Neuronal stem cell (in vitro differentiated cells): Measurements from ENCODE around the gene UTS2B.

ENCODE experiments used
- DNase-seq: peaks from one replicate; pipeline ENCODE4 v3.0.0-alpha.2; 2013; ENCODE audit warnings: low spot score
- H2AFZ ChIP-seq: one replicate; pipeline ENCODE4 v1.6.1; 2013; ENCODE audit warnings: mild to moderate bottlenecking, low read length, inconsistent platforms
- H2AK5ac ChIP-seq: 2 replicates; pipeline ENCODE4 v1.6.1; 2013; ENCODE audit warnings: low read depth, mild to moderate bottlenecking, inconsistent platforms, low read length, moderate library complexity, mixed read lengths
- H2BK120ac ChIP-seq: 2 replicates; pipeline ENCODE4 v1.6.1; 2013; ENCODE audit warnings: low read depth, mild to moderate bottlenecking, inconsistent platforms, low read length, moderate library complexity, mixed read lengths
- H2BK12ac ChIP-seq: one replicate; pipeline ENCODE4 v1.6.1; 2013; ENCODE audit warnings: low read length, inconsistent platforms
- H2BK15ac ChIP-seq: 2 replicates; pipeline ENCODE4 v1.6.1; 2013; ENCODE audit warnings: mild to moderate bottlenecking, low read length, inconsistent platforms, mixed read lengths
- H2BK5ac ChIP-seq: one replicate; pipeline ENCODE4 v1.6.1; 2013; ENCODE audit warnings: inconsistent platforms, mild to moderate bottlenecking, low read length, moderate library complexity
- H3K14ac ChIP-seq: one replicate; pipeline ENCODE4 v1.6.1; 2013; ENCODE audit warnings: low read length, inconsistent platforms
- H3K18ac ChIP-seq: 2 replicates; pipeline ENCODE4 v1.6.1; 2013; ENCODE audit warnings: low read length, inconsistent platforms
- H3K23ac ChIP-seq: 2 replicates; pipeline ENCODE4 v1.6.1; 2013; ENCODE audit warnings: low read depth, mild to moderate bottlenecking, mixed read lengths, low read length, inconsistent platforms; ENCODE audit not compliant: poor library complexity
- H3K27ac ChIP-seq: replicated peaks from 3 replicates; pipeline ENCODE4 v1.5.1; 2013; ENCODE audit warnings: low read length, inconsistent platforms
- H3K27me3 ChIP-seq, 3 experiments: 2 replicates each; pipeline ENCODE4 v1.6.1; 2013; ENCODE audit warnings: low read length in 3 of 3, mild to moderate bottlenecking in 2 of 3, inconsistent platforms in 1 of 3, low read depth in 1 of 3, mixed read lengths in 1 of 3, moderate library complexity in 1 of 3; ENCODE audit not compliant: control insufficient read depth in 3 of 3, insufficient read depth in 3 of 3
- H3K36me3 ChIP-seq, 2 donors: replicated peaks in 1 of 2; 2 replicates each; pipeline ENCODE4 v1.6.1; 2013; ENCODE audit warnings: low read length in 2 of 2; ENCODE audit not compliant: control insufficient read depth in 2 of 2, insufficient read depth in 2 of 2
- H3K4ac ChIP-seq: 2 replicates; pipeline ENCODE4 v1.6.1; 2013; ENCODE audit warnings: inconsistent platforms, mild to moderate bottlenecking, low read length, moderate library complexity
- H3K4me1 ChIP-seq, 2 donors: 1 replicate in 1 of 2; 2 replicates in 1 of 2; pipeline ENCODE4 v1.6.1; 2013; ENCODE audit warnings: low read length in 2 of 2, low read depth in 1 of 2; ENCODE audit not compliant: control insufficient read depth in 2 of 2, insufficient read depth in 1 of 2
- H3K4me2 ChIP-seq: one replicate; pipeline ENCODE4 v1.6.1; 2013; ENCODE audit warnings: mild to moderate bottlenecking, low read length, inconsistent platforms; ENCODE audit not compliant: insufficient read depth, poor library complexity, severe bottlenecking
- H3K4me3 ChIP-seq, 2 donors: 2 replicates each; pipeline ENCODE4 v1.5.1; 2013; ENCODE audit warnings: low read length in 2 of 2, mild to moderate bottlenecking in 2 of 2, inconsistent platforms in 1 of 2, moderate library complexity in 1 of 2
- H3K79me1 ChIP-seq: one replicate; pipeline ENCODE4 v1.6.1; 2013; ENCODE audit warnings: low read depth, mild to moderate bottlenecking, inconsistent platforms, low read length, moderate library complexity
- H3K9ac ChIP-seq: one replicate; pipeline ENCODE4 v1.6.1; 2013; ENCODE audit warnings: mild to moderate bottlenecking, low read depth, low read length, inconsistent platforms; ENCODE audit not compliant: poor library complexity
- H3K9me3 ChIP-seq, 2 donors: replicated peaks in 1 of 2; 2 replicates each; pipeline versions ENCODE3 to v1.6.1; 2013; ENCODE audit warnings: low read length in 2 of 2, mild to moderate bottlenecking in 2 of 2, inconsistent platforms in 1 of 2, low read depth in 1 of 2, mixed read lengths in 1 of 2, moderate library complexity in 1 of 2; ENCODE audit not compliant: control insufficient read depth in 2 of 2, insufficient read depth in 1 of 2
- H4K8ac ChIP-seq: one replicate; pipeline ENCODE4 v1.6.1; 2013; ENCODE audit warnings: low read depth, mild to moderate bottlenecking, inconsistent platforms, low read length, moderate library complexity
- H4K91ac ChIP-seq: one replicate; pipeline ENCODE4 v1.6.1; 2013; ENCODE audit warnings: low read length, low read depth, mild to moderate bottlenecking, inconsistent platforms; ENCODE audit not compliant: poor library complexity
- WGBS, 2 donors: extraction: QIAGEN DNeasy Blood & Tissue Kit; methylation state at CpG; one replicate each; pipeline ENCODE4 v1.1.7; 2013; ENCODE audit warnings: missing lambda C conversion rate in 2 of 2, mixed read lengths in 1 of 2; ENCODE audit not compliant: insufficient read length in 2 of 2, insufficient replicate concordance in 1 of 2; ENCODE audit errors: extremely low coverage in 2 of 2; 5-methylcytosine and 5-hydroxymethylcytosine counted together

Gene UTS2B

DNA sequence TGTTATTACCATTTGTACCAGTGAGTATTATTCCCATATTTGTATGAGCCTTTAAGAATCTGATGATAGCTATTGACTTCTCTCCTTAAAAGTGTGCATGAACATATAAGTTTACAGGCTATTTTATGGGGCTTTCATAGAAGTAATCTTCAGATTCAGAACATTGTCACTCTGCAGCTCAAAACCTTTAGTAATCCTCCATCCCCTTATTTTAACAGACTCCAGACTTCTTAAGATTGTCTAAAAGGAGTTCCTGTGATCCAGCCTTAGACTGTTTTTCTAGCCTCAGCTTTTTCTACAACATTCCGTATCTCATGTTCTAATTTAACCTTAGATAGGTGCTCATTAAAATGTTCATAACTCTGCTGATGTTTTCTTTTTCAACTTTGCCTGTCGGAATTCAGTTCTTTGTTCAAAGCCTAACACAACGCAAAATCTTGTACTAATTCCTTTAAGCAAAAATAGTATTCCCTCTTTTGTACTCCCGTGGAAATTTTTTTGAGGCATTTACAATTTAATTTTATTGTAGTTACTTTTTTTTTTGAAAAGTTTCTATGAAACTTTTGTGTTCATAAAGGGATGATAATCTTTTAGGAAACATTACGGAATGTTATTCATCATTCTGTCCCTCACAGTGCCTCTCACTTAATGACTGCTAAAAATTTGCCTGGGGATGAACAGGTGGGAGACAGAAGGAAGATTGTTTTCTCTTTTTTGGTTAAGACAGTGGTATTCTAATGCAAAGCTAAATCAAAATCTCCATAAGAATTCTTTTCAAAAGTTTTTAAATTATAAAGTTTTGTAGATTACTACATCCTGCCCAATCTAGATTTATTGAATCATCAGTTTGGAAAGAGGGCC, 38.7 kb upstream of the UTS2B start:
- Histone ChIP-seq H4K91ac (no peak overlapping the region), H2AFZ (no peak overlapping the region), H3K36me3 (peaks cover 0 to 95% of the 10 kb centered on the region in 2 donors), H3K18ac (no peak overlapping the region), H3K9ac (no peak overlapping the region), H3K4me1 (no peaks in the 10 kb centered on the region), H2BK12ac (no peak overlapping the region), H3K79me1 (peaks cover 2% of the 10 kb centered on the region), H4K8ac (no peak overlapping the region), H2AK5ac (no peak overlapping the region), H2BK5ac (no peak overlapping the region), H3K4me3 (no peak overlapping the region), H3K23ac (no peak overlapping the region), H3K27me3 (no peaks in the 10 kb centered on the region), H3K27ac (no peak overlapping the region), H3K14ac (no peak overlapping the region), H2BK15ac (no peak overlapping the region), H3K4me2 (no peak overlapping the region), H3K9me3 (no peaks in the 10 kb centered on the region), H3K4ac (no peak overlapping the region), H2BK120ac (no peak overlapping the region)
- no peak for DNase-seq
- WGBS, 2 donors, result no CpG with 5 or more reads among the region's 5 CpGs

DNA sequence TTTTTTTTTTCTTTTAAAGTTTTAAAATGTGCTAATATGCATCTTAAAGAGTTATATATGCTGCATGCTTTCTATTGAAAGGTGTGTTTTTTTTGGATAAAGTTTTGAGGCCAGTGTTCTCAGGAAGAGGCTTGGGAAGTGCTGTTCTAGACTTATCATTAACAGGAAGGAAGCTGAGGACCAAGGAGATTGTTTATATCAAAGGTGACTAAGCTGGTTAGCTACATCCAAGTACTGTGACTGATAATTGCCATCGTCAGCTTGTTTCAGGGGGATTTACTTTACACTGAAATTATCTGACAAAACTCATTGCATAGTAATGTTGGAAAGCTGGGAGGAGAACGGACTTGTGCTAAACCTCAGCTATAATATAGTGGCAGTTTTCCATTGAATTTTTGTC, 36.3 kb upstream of the UTS2B start:
- Histone ChIP-seq H4K91ac (no peak overlapping the region), H3K18ac (no peak overlapping the region), H3K4me1 (peaks cover 0 to 2% of the 10 kb centered on the region in 2 donors), H3K9me3 (no peaks in the 10 kb centered on the region), H2BK15ac (no peak overlapping the region), H3K4me2 (no peak overlapping the region), H3K27me3 (no peaks in the 10 kb centered on the region), H3K36me3 (peaks cover 4 to 99% of the 10 kb centered on the region in 2 donors), H3K27ac (no peak overlapping the region), H2BK120ac (no peak overlapping the region), H2BK5ac (no peak overlapping the region), H2AK5ac (no peak overlapping the region), H3K79me1 (peaks cover 2% of the 10 kb centered on the region), H3K23ac (no peak overlapping the region), H3K4ac (no peak overlapping the region), H3K14ac (no peak overlapping the region), H2AFZ (no peak overlapping the region), H4K8ac (no peak overlapping the region), H3K4me3 (no peak overlapping the region), H3K9ac (no peak overlapping the region), H2BK12ac (no peak overlapping the region)
- WGBS, 2 donors, result no CpG with 5 or more reads among the region's 2 CpGs
- no peak for DNase-seq

DNA sequence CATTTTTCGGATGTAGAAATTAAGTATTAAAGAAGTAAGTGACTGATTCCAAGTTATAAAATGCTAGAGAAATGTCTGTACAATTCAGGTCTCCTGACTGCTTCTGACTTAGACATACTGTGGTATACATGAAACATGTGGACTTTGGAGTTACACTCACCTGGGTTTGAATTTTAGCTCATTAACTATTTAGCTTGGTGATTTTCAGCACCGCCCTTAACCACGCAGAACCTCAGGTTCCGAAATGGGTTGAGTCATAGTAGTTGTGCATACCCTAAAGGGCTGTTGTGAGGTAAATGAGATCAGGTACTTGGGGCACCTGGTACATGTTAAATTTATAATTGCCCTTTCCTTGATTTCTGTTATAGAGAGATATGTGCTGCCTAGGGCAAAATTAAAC, 32.9 kb upstream of the UTS2B start:
- Histone ChIP-seq H2BK15ac (no peak overlapping the region), H3K18ac (no peak overlapping the region), H3K14ac (no peak overlapping the region), H3K27me3 (no peaks in the 10 kb centered on the region), H3K9me3 (peaks cover 0 to 5% of the 10 kb centered on the region in 2 donors), H3K23ac (no peak overlapping the region), H2BK5ac (no peak overlapping the region), H4K91ac (no peak overlapping the region), H3K4me3 (no peak overlapping the region), H3K36me3 (peaks cover 8 to 100% of the 10 kb centered on the region in 2 donors), H3K4me2 (no peak overlapping the region), H2BK120ac (no peak overlapping the region), H2AFZ (no peak overlapping the region), H3K4ac (no peak overlapping the region), H3K27ac (no peak overlapping the region), H3K9ac (no peak overlapping the region), H4K8ac (no peak overlapping the region), H2BK12ac (no peak overlapping the region), H2AK5ac (no peak overlapping the region), H3K79me1 (peaks cover 2% of the 10 kb centered on the region), H3K4me1 (peaks cover 0 to 8% of the 10 kb centered on the region in 2 donors)
- no CpG with 5 or more reads among the region's 4 CpGs for WGBS, 2 donors
- no peak for DNase-seq

DNA sequence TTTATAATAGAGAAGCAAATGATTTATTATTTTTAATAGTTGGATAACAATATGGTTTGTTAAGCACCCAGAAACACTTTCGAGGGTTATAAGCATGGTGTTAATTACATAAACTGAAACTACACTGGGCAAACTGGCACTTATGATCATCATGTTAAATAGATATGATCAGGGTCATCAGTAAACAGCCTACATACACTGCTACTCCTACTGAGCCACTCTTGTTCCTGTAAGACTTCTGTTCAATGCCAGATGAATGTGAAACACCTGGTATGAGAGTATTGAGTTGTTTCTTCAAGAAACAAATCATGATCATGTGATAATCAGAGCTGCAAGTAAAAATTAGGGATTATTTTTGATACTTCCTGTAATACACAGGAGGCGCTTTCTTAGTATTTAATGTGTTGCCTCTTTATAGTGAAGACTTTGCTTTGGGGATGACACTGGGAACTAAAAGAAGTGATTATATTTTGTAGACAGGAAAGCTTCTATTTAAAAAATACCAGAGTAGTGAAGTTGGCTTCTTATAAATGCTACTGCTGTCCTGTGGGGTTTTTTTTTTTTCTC, 32.3 kb upstream of the UTS2B start:
- Histone ChIP-seq H3K4me1 (peaks cover 0 to 8% of the 10 kb centered on the region in 2 donors), H4K8ac (no peak overlapping the region), H2BK15ac (no peak overlapping the region)

More for the DNA sequence above, 32.3 kb upstream of the UTS2B start:
- H3K4me3 ChIP-seq, result no peak overlapping the region
- no peak overlapping the region for H3K4ac ChIP-seq
- H3K9ac ChIP-seq, result no peak overlapping the region
- no peak overlapping the region for H3K4me2 ChIP-seq
- no peak overlapping the region for H2AFZ ChIP-seq
- H3K14ac ChIP-seq, result no peak overlapping the region
- no peak overlapping the region for H2BK12ac ChIP-seq
- no peak for DNase-seq
- no peak overlapping the region for H3K18ac ChIP-seq
- no peak overlapping the region for H2BK5ac ChIP-seq
- H3K23ac ChIP-seq, result no peak overlapping the region
- peaks cover 0 to 5% of the 10 kb centered on the region in 2 donors for H3K9me3 ChIP-seq
- peaks cover 2% of the 10 kb centered on the region for H3K79me1 ChIP-seq
- no peak overlapping the region for H2AK5ac ChIP-seq
- no peak overlapping the region for H3K27ac ChIP-seq
- WGBS, 2 donors, result no CpG with 5 or more reads among the region's 2 CpGs
- H3K27me3 ChIP-seq, result no peaks in the 10 kb centered on the region
- H3K36me3 ChIP-seq, result peaks cover 8 to 100% of the 10 kb centered on the region in 2 donors
- H2BK120ac ChIP-seq, result no peak overlapping the region
- H4K91ac ChIP-seq, result no peak overlapping the region
